ENCODE results near the gene HNRNPLL.
"Not testable (repeated sequence)": the region's sequence is repeated elsewhere in the genome, so short reads cannot be mapped to it uniquely, and the experiment has no call there.

The HNRNPLL gene

GRCh38 chr2:38551746-38552145, 51.0 kb downstream of the HNRNPLL start:
- DNase-seq = no peak

DNA sequence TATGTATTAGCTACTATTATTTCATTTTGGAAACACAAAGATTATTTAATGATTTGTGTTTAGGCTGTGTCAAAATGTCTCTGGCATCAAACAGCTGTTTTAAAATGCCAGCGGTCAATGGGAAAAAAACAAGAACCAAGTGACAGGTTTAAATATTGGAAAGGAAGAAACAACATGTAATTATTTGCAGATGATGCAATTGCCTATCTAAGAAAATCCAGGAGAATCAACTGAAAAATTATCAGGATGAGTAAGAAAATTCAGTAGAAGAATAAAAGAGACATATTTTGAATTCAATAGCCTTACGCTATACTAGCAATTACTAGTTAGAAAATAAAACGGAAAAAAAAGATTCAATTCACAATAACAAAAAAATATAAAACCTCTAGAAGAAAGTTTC, 51.6 kb downstream of the HNRNPLL start:
- DNase-seq = no peak

GRCh38 chr2:38549851-38550250, 52.9 kb downstream of the HNRNPLL start:
- no peak for DNase-seq

- no peak for DNase-seq
Measured at GRCh38 chr2:38549071-38549704, 53.5 kb downstream of the HNRNPLL start.

GRCh38 chr2:38547791-38548190, 54.9 kb downstream of the HNRNPLL start:
- DNase-seq = no peak

DNA sequence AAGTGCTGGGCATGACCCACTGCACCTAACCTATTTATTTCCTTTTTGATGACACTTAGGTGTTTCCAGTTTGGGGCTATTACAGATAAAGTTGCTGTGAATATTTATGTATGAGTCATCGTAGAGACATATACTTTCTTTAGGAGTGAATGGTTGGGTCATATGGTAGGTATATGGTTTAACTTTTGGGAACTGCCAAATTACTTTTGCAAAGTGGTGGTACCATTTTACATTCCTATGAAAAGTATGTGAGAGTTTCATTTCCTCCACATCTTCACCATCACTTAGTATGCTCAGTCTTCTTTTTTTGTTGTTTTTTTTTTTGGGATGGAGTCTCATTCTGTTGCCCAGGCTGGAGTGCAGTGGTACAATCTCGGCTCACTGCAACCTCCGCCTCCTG, 56.1 kb downstream of the HNRNPLL start:
- DNase-seq = no peak

DNA sequence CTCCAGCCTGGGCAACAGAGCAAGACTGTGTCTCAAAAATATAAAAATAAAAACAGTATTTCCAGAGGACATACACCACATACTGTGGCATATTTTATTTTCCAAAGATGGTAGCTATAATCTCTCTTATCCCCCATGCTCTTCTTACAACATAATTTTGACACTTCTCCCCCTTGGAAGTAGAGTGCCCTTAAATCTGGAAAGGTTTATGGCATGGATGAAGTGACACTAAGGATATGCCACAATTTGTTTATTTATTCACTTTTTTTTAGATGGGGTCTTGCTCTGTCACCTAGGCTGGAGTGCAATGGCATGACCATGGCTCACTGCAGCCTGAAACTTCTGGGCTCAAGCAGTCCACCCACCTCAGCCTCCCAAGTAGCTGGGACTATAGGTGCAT, 56.7 kb downstream of the HNRNPLL start:
- no peak for DNase-seq

- DNase-seq = not testable (repeated sequence)
Measured at GRCh38 chr2:38542248-38542631, 60.5 kb downstream of the HNRNPLL start.

DNA sequence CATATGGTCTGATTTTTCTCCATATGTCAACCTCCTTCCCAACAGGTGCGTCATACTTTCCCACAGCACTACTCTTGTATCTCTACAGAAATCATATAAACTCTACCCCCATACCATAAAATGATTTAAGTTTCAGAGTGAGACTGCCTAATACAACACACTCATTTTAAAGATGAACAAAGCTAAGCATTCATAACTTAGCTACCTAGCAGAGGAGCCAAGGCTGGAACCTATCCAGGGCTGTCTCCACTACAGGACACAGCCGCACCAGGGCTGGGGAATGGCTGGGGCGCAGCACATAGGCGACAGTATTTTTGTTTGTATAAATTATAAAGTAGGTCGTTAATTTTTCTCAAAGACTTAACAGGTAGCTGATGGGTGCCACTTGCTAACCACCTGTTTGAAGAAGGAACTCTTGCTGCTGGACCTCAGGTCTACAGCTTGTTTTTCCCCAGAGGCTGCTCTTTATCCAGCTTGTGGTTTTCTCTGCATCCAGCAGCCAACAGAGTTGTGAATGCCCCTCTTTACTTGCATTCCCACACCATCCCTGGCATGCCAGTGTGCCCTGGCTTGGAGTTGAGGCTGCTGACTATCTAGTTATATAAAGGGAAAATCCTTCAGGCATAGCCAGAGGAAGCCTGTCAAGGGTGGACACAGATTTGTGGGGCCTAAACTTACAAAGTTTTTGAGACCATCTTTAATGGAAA, 62.0 kb downstream of the HNRNPLL start:
- DNase-seq = no peak

- no peak for DNase-seq
Measured at GRCh38 chr2:38539086-38539485, 63.6 kb downstream of the HNRNPLL start.

GRCh38 chr2:38537937-38538525, 64.7 kb downstream of the HNRNPLL start:
- DNase-seq = no peak

DNA sequence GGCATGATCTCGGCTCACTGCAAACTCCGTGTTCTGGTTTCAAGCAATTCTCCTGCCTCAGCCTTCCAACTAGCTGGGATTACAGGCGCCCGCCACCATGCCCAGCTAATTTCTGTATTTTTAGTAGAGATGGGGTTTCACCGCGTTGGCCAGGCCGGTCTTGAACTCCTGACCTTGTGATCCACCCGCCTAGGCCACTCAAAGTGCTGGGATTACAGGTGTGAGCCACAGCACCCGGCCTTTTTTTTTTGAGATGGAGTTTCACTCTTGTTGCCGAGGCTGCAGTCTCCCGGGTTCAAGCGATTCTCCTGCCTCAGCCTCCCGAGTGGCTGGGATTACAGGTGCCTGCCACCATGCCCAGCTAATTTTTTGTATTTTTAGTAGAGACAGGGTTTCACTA, 65.4 kb downstream of the HNRNPLL start:
- DNase-seq = not testable (repeated sequence)

DNA sequence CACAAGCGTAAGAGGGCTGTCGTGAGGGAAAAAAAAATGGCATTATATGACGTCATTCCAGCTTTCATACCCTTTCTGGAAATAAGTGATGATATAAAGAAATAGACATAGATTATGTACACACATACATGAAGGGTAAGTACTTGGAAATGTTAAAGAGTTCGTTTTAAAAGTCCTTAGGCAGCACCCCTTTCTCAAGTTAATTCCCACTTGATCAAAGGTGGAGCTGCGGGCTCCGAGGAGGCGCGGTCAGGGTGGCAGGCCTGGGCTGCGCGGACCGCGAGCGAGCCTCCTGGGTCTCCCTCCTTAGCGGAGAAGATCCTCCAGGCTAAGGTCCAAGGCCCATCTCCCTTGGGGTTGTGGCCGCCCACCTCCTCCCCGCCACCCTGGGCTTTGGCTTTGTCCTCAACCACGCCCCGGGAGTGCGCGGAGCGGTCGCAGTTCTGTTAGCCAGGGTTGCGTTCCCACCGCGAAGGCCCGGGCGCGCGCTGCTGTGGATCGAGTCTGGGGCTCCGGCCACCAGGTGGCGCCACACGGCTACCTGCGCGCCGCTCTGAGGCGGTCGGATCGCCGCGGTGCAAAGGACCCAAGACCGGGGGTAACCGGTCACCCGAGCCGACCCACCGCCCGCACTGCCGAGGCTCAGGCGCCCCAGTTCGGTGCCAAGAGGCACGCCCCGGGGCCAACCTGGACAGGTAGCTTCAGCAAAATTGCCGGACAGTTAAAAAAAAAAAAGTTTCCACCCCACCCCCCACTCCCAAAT, 66.8 kb downstream of the HNRNPLL start:
- peak; percentile 46 for DNase-seq

GRCh38 chr2:38535404-38535743, 67.4 kb downstream of the HNRNPLL start:
- DNase-seq = no peak

DNA sequence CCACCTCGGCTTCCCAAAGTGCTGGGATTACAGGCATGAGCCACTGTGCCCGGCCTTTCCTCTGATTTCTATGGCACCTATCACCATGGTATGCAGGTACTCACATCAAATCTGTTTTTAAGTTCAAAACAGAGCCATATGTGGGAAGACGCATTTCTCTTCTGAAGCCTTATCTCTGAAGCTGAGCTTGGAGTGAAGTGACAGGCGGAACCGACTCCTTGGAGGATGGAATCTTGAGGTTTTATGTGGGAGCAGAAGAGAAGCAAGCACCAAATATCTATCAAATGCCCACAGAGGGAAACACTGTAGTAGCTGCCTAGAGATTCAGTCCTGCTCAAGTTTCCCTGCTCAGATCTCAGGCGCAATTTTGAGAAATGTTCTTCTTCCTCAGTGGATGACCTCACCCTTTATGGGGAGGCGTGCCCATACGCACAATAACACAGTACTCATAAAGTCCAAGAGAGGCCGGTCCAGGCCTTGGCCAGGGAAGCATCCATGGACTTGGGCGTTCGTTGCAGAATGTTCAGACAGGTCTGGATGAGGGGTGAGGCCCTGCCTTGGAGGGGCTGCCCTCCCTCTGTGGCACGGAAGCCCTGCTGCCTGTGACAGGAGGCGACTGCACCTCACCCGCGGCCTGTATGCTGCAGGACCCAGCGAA, 67.9 kb downstream of the HNRNPLL start:
- DNase-seq = no peak

DNA sequence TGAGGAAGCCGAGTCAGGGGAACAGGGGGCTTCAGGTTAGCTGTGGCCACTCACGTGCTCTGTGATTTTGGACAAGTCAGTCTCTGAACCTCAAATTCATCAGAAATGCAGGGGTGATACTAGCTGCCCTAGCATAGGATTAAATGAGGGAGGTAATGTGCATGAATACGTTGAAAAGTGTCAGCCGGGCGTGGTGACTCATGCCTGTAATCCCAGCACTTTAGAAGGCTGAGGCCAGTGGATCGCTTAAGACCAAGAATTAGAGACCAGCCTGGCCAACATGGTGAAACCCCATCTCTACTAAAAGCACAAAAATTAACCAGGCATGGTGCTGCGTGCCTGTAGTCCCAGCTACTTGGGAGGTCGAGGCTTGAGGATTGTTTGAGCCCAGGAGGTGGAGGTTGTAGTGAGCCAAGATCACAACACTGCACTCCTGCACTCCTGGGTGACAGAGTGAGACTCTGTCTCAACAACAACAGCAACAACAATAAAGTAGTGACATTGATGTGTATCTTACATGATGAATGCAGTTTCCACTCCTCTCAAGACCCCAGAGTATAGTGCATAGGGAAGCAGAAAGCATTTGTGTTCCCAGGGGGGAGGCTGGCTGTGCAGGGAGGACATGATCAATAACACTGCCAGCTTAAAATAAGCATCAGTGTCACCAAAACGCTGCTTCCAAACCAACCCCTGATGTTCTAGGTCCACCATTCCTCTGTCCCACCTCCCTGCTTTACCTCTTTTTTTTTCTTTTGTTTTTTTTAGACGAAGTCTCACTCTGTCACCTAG, 68.8 kb downstream of the HNRNPLL start:
- no peak for DNase-seq

DNA sequence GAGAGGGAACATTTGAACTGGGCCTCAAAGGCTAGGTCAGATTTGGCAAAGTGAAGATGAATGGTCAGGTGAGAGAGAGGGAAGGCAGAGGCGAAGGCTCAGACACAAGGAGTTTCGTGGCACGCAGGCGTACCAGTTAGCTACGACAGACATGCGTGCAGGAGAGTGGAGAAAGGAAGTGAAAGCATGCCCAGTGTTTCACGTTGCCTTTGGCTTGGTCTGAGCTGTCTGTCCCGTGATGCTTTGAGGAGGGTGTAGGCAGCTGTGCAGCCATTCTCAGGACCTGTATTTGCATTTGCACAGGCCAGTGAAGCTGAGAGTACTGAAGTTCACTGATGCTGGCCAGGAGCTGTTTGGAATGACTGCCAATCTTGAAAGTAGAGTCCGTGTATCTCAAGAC, 69.5 kb downstream of the HNRNPLL start:
- no peak for DNase-seq

GRCh38 chr2:38532366-38532765, 70.4 kb downstream of the HNRNPLL start:
- no peak for DNase-seq

GRCh38 chr2:38529208-38529607, 73.5 kb downstream of the HNRNPLL start:
- DNase-seq = no peak

- no peak for DNase-seq
Measured at GRCh38 chr2:38528534-38528933, 74.2 kb downstream of the HNRNPLL start.

DNA sequence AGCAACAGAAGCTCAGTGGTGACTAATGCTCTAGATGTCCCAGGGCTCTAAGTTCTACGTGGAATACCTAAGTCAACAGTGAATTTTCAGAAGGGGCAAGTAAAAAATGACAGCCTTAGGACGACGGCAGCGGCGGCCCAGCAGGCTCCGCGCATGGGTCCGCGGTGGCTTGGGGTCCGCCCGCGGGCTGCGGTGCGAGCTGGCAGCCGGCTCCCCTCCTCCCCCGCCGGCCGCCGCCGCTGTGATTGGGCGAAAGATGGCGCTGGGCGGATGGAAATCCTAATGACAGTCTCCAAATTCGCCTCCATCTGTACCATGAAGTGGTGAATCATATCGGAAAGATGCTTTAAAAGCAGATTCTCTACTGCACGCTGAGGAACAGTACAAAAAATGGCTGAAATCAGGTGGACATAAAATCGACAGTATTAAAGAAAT, 74.7 kb downstream of the HNRNPLL start:
- DNase-seq = peak; percentile 75

DNA sequence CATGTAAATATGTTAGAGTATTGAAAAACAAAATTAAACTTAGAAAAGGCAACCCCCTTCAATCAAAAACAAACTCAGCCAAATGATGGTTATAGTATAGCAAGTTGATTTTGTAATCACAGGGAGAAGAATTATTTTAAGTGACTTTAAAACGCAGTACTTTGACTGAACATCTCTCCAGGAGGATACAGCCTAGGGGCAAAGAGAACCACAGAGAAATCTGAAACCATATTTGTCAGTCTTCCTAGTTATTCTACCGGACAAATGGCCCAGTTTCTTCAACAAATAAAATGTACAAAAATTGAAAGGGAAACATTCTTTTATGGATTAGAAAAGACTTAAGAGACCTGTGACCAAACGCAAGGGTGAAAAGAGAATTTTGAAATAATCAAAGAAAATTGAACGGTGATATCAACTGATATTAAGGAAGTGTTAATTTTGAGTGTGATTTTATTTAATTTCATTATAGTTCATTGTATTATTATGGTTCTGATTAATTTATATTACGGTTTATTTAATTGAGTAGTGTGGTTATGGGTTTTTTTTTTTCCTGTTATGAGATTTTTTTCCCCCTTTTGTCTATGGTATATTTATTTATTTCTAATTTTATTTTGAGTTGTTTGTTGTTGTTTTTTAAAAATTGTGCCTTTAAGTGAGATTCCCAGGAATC, 75.3 kb downstream of the HNRNPLL start:
- DNase-seq = no peak

Data from NCI-H1694 treated with DMSO at 0.1 percent for 48 hours (cell line).